IMR-90 (cell line): ENCODE measurements around the gene CGNL1. TPM values are rescaled to one million over a fixed set of nuclear protein-coding genes. Genes with fewer than 3 reads are reported as not detected.

Experiments
- ATAC-seq: fragments of 200-7000 bp; cut with Tn5 transposase; 2 replicates; pipeline ENCODE4 v1.9.1; 2020; ENCODE audit warnings: low read depth, mild to moderate bottlenecking, moderate library complexity
- BruUV-seq: library from RNA; stranded (reverse); fragments of 400-500 nt; replicated peaks from 2 replicates; lab custom pipeline; 2021; lab: Mats Ljungman, UMichigan
- CTCF ChIA-PET: fragments of 300-600 bp; formaldehyde crosslinking; extraction: SDS; loops from one replicate; lab custom pipeline; 2021; ENCODE audit warnings: antibody characterized with exemption; lab: Yijun Ruan, JAX
- POLR2A ChIA-PET: fragments of 300-600 bp; sonication (Branson Sonifier 250); formaldehyde crosslinking; loops from one replicate; lab custom pipeline; 2022; ENCODE audit warnings: antibody characterized with exemption; ENCODE audit not compliant: unreplicated experiment; lab: Charles Lee
- DNase-seq: peaks from one replicate; pipeline ENCODE4 v3.0.0; 2013
- H2AFZ ChIP-seq: replicated peaks from 2 replicates; pipeline ENCODE3; 2013; ENCODE audit warnings: low read length, mild to moderate bottlenecking; ENCODE audit not compliant: poor library complexity
- H2AK5ac ChIP-seq: 2 replicates; pipeline ENCODE4 v1.6.1; 2013; ENCODE audit warnings: low read depth, low read length, inconsistent platforms
- H2AK9ac ChIP-seq: replicated peaks from 2 replicates; pipeline ENCODE3; 2013; ENCODE audit warnings: mild to moderate bottlenecking, low read depth, low read length, moderate library complexity; ENCODE audit not compliant: poor library complexity
- H2BK120ac ChIP-seq: 2 replicates; pipeline ENCODE4 v1.6.1; 2013; ENCODE audit warnings: low read depth, low read length, inconsistent platforms
- H2BK15ac ChIP-seq: 3 replicates; pipeline ENCODE4 v1.6.1; 2013; ENCODE audit warnings: low read depth, low read length, inconsistent platforms
- H2BK20ac ChIP-seq: 2 replicates; pipeline ENCODE4 v1.6.1; 2013; ENCODE audit warnings: low read depth, mild to moderate bottlenecking, inconsistent platforms, low read length, moderate library complexity
- H2BK5ac ChIP-seq: 2 replicates; pipeline ENCODE4 v1.6.1; 2013; ENCODE audit warnings: mild to moderate bottlenecking, low read depth, low read length, inconsistent platforms; ENCODE audit not compliant: poor library complexity, severe bottlenecking
- H3K14ac ChIP-seq: replicated peaks from 2 replicates; pipeline ENCODE4 v1.6.1; 2013; ENCODE audit warnings: low read depth, low read length, inconsistent platforms
- H3K18ac ChIP-seq: 2 replicates; pipeline ENCODE4 v1.6.1; 2013; ENCODE audit warnings: low read depth, low read length, control low read depth
- H3K23ac ChIP-seq: 2 replicates; pipeline ENCODE4 v1.6.1; 2013; ENCODE audit warnings: low read depth, low read length, inconsistent platforms
- H3K27ac ChIP-seq: 2 replicates; pipeline ENCODE4 v1.5.1; 2013; ENCODE audit warnings: mild to moderate bottlenecking, control low read depth, low read length; ENCODE audit not compliant: insufficient read depth
- H3K27me3 ChIP-seq: 2 replicates; pipeline ENCODE4 v1.6.1; 2013; ENCODE audit warnings: low read length; ENCODE audit not compliant: control insufficient read depth, insufficient read depth
- H3K36me3 ChIP-seq: 2 replicates; pipeline ENCODE4 v1.6.1; 2013; ENCODE audit warnings: low read length, mixed read lengths; ENCODE audit not compliant: control insufficient read depth, insufficient read depth
- H3K4ac ChIP-seq: 2 replicates; pipeline ENCODE4 v1.6.1; 2013; ENCODE audit warnings: low read depth, low read length, inconsistent platforms
- H3K4me1 ChIP-seq: 2 replicates; pipeline ENCODE4 v1.6.1; 2013; ENCODE audit warnings: low read length, mixed read lengths; ENCODE audit not compliant: control insufficient read depth, insufficient read depth
- H3K4me2 ChIP-seq: 2 replicates; pipeline ENCODE4 v1.6.1; 2013; ENCODE audit warnings: low read depth, mild to moderate bottlenecking, control low read depth, low read length, moderate library complexity
- H3K4me3 ChIP-seq: 2 replicates; pipeline ENCODE4 v1.5.1; 2013; ENCODE audit warnings: low read depth, mild to moderate bottlenecking, control low read depth, low read length, moderate library complexity; ENCODE audit not compliant: insufficient read depth
- H3K56ac ChIP-seq: 2 replicates; pipeline ENCODE4 v1.6.1; 2013; ENCODE audit warnings: low read length, inconsistent platforms; ENCODE audit not compliant: insufficient read depth; ENCODE audit errors: extremely low read depth
- H3K79me1 ChIP-seq, 2 experiments: 2 replicates each; pipeline ENCODE4 v1.6.1; 2013; ENCODE audit warnings: low read length in 2 of 2, inconsistent platforms in 1 of 2, low read depth in 1 of 2
- H3K9ac ChIP-seq: 2 replicates; pipeline ENCODE4 v1.6.1; 2013; ENCODE audit warnings: low read depth, low read length, control low read depth
- H3K9me1 ChIP-seq: 2 replicates; pipeline ENCODE4 v1.6.1; 2013; ENCODE audit warnings: low read length, inconsistent platforms; ENCODE audit not compliant: insufficient read depth
- H3K9me3 ChIP-seq: 2 replicates; pipeline ENCODE4 v1.6.1; 2013; ENCODE audit warnings: low read length; ENCODE audit not compliant: control insufficient read depth, insufficient read depth
- H4K20me1 ChIP-seq: 2 replicates; pipeline ENCODE4 v1.6.1; 2013; ENCODE audit warnings: low read length, inconsistent platforms; ENCODE audit not compliant: insufficient read depth
- H4K5ac ChIP-seq: 2 replicates; pipeline ENCODE4 v1.6.1; 2013; ENCODE audit warnings: mild to moderate bottlenecking, low read depth, low read length, control low read depth
- H4K8ac ChIP-seq, 2 experiments: 2 replicates each; pipeline ENCODE4 v1.6.1; 2013; ENCODE audit warnings: low read depth in 2 of 2, low read length in 2 of 2, control low read depth in 1 of 2, inconsistent platforms in 1 of 2
- H4K91ac ChIP-seq: 2 replicates; pipeline ENCODE4 v1.6.1; 2013; ENCODE audit warnings: low read depth, low read length, inconsistent platforms; ENCODE audit not compliant: insufficient read depth
- BHLHE40 ChIP-seq: fragments of 150-350 bp; IDR thresholded peaks from 2 replicates; pipeline ENCODE4 v1.6.1; 2016; ENCODE audit warnings: mild to moderate bottlenecking, low read depth, low read length
- CEBPB ChIP-seq: IDR thresholded peaks from 2 replicates; pipeline ENCODE4 v1.6.1; 2012; ENCODE audit warnings: low read depth, low read length, improper control_type of control experiment
- CHD1 ChIP-seq: IDR thresholded peaks from 2 replicates; pipeline ENCODE4 v1.6.1; 2012; ENCODE audit warnings: low read depth, low read length, improper control_type of control experiment
- CTCF ChIP-seq: conservative IDR thresholded peaks from 2 replicates; pipeline ENCODE4 v1.5.1; 2012; ENCODE audit warnings: mild to moderate bottlenecking, low read depth, low read length, improper control_type of control experiment
- FOS ChIP-seq: fragments of 150-350 bp; IDR thresholded peaks from 2 replicates; pipeline ENCODE4 v1.6.1; 2016; ENCODE audit warnings: low read depth, low read length
- MAZ ChIP-seq: IDR thresholded peaks from 2 replicates; pipeline ENCODE4 v1.6.1; 2012; ENCODE audit warnings: low read depth, mild to moderate bottlenecking, low read length, improper control_type of control experiment, moderate library complexity, borderline replicate concordance
- MXI1 ChIP-seq: IDR thresholded peaks from 2 replicates; pipeline ENCODE4 v1.6.1; 2012; ENCODE audit warnings: low read depth, mild to moderate bottlenecking, low read length, moderate library complexity, borderline replicate concordance
- POLR2A ChIP-seq: IDR thresholded peaks from 2 replicates; pipeline ENCODE4 v1.6.1; 2012; ENCODE audit warnings: mild to moderate bottlenecking, low read depth, low read length
- RAD21 ChIP-seq: IDR thresholded peaks from 2 replicates; pipeline ENCODE4 v1.6.1; 2012; ENCODE audit warnings: low read length, improper control_type of control experiment
- RCOR1 ChIP-seq: IDR thresholded peaks from 2 replicates; pipeline ENCODE4 v1.6.1; 2012; ENCODE audit warnings: mild to moderate bottlenecking, low read length, improper control_type of control experiment; ENCODE audit not compliant: insufficient replicate concordance
- RFX5 ChIP-seq: IDR thresholded peaks from 2 replicates; pipeline ENCODE4 v1.8.0; 2012; ENCODE audit warnings: low read depth, mild to moderate bottlenecking, low read length, moderate library complexity
- USF2 ChIP-seq: fragments of 150-350 bp; IDR thresholded peaks from 2 replicates; pipeline ENCODE4 v1.6.1; 2017; ENCODE audit warnings: mild to moderate bottlenecking, antibody characterized with exemption, low read length, low read depth
- WGBS, 2 experiments: methylation state at CpG; one replicate each; pipeline versions ENCODE4 v1.1.5 to v1.1.7; 2013; ENCODE audit warnings: missing lambda C conversion rate in 2 of 2; ENCODE audit not compliant: insufficient read length in 1 of 2; ENCODE audit errors: extremely low coverage in 2 of 2; 5-methylcytosine and 5-hydroxymethylcytosine counted together
- dilution Hi-C: fragments of 300-500 bp; cut with HindIII; formaldehyde crosslinking; loops from one replicate; pipeline ENCODE4 v1.14.3; 2018; ENCODE audit warnings: low sequenced_read_pairs; ENCODE audit not compliant: unreplicated experiment
- in situ Hi-C: fragments of 300-500 bp; cut with MboI; formaldehyde crosslinking; loops from 3 replicates; pipeline ENCODE4 v1.14.3; 2019; ENCODE audit warnings: low sequenced_read_pairs, inconsistent platforms, mixed read lengths
- intact Hi-C: fragments of 100-400 bp; cut with micrococcal nuclease; formaldehyde crosslinking; loops from 2 replicates; pipeline ENCODE4 v1.10.0; 2022
- polyA plus RNA-seq, 3 experiments: library from polyadenylated mRNA; depleted of rRNA; stranded (reverse); fragments of >200 nt; gene quantifications; 2 replicates each; pipeline ENCODE4 v1.2.3, GENCODE V29; 2012; ENCODE audit warnings: low replicate concordance in 1 of 3
- total RNA-seq: library from RNA; depleted of rRNA; stranded (reverse); fragments of >200 nt; gene quantifications from 2 replicates; pipeline ENCODE4 v1.2.3, GENCODE V29; 2012

The CGNL1 gene
- total and polyA plus RNA-seq, 2 of the 4 experiments (the other 2 are of a cell fraction): 0.07 to 0.18 TPM

- dilution Hi-C loops: no loop called here
- Histone ChIP-seq H3K9me3 (no peaks in the 10 kb centered on the region), H3K27me3 (peaks cover 26% of the 10 kb centered on the region), H2BK20ac (no peak overlapping the region), H3K4me1 (no peaks in the 10 kb centered on the region), H3K9ac (no peak overlapping the region), H4K5ac (no peak overlapping the region), H2AK9ac (no peak overlapping the region), H3K4me3 (no peak overlapping the region), H2AFZ (no peak overlapping the region), H3K4ac (no peak overlapping the region), H2BK5ac (no peak overlapping the region), H3K27ac (no peak overlapping the region), H4K8ac (no peak overlapping the region), H3K36me3 (no peaks in the 10 kb centered on the region), H3K9me1 (no peaks in the 10 kb centered on the region), H2BK120ac (no peak overlapping the region), H4K20me1 (no peaks in the 10 kb centered on the region), H3K18ac (no peak overlapping the region), H4K91ac (no peak overlapping the region), H3K56ac (no peak overlapping the region), H3K79me1 (no peaks in the 10 kb centered on the region), H3K14ac (no peak overlapping the region), H2BK15ac (no peak overlapping the region), H3K23ac (no peak overlapping the region), H3K4me2 (no peak overlapping the region), H2AK5ac (no peak overlapping the region)
- POLR2A ChIA-PET: no interaction called here
- no TSS peak for BruUV-seq
- in situ Hi-C loops: no loop called here
- CTCF ChIA-PET: interaction anchor here (0.6 kb wide), 1 partner anchor 26 kb away, joined by 3 read pairs; no protein-coding TSS in a partner anchor
- ATAC-seq (no peak), DNase-seq (no peak)
- no CpG with 5 or more reads among the region's 4 CpGs for WGBS, 2 experiments
- no peak for TF ChIP-seq MAZ
- no peak for TF ChIP-seq CTCF
- TF ChIP-seq RFX5: no peak
- TF ChIP-seq POLR2A: no peak
- no peak for TF ChIP-seq CHD1
- no peak for TF ChIP-seq USF2
- TF ChIP-seq BHLHE40: no peak
- TF ChIP-seq FOS: no peak
- no peak for TF ChIP-seq RCOR1
- TF ChIP-seq MXI1: no peak
- TF ChIP-seq CEBPB: no peak
- no peak for TF ChIP-seq RAD21
- intact Hi-C loops: no loop called here
Observed at GRCh38 chr15:57456559-57456958, 80.3 kb downstream of the CGNL1 start.
